AG04449 (cell line): ENCODE results near the gene GPBAR1.

Source experiments
- CTCF ChIA-PET: fragments of 350-600 bp; formaldehyde crosslinking; extraction: SDS; loops from one replicate; lab custom pipeline; 2021; ENCODE audit warnings: antibody characterized with exemption; lab: Yijun Ruan, JAX
- POLR2A ChIA-PET: fragments of 400-600, 350-600 bp; formaldehyde crosslinking; extraction: SDS; loops from one replicate; lab custom pipeline; 2020; ENCODE audit warnings: antibody characterized with exemption, inconsistent platforms; lab: Yijun Ruan, JAX
- DNase-seq: peaks from one replicate; pipeline ENCODE4 v3.0.0-alpha.2; 2010; ENCODE audit warnings: low read depth, low spot score
- H3K4me3 ChIP-seq: 2 replicates; pipeline ENCODE4 v1.5.1; 2011; ENCODE audit warnings: low read depth, mild to moderate bottlenecking, control low read depth, low read length
- TF ChIP-seq, protein P1 (sequence below): IDR thresholded peaks from one replicate; pipeline ENCODE4 v1.5.1; 2011; ENCODE audit warnings: mild to moderate bottlenecking, moderate library complexity, low read length, control low read depth, inconsistent platforms; ENCODE audit not compliant: insufficient read depth; ENCODE audit errors: missing control alignments

The GPBAR1 gene

DNA sequence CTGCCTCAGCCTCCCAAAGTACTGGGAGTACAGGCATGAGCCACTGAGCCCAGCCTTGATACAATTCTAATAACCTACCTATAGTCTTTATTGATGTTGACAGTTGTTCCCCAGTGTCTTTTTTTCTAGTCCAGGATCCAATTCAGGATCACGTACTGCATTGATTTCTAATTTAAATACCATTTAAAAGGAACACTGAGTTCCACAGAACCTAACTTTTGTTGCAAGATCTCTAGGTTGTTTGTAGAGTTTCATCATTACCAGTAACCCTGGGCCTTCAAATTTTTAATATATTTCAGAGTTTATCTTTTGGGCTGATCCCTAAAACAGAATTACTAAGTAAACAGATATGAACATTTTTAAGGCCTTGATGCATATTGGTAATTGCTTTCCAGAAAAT lies 52.5 kb downstream of the GPBAR1 start:
- DNase-seq: no peak
- POLR2A ChIA-PET: no interaction called here
- no peak overlapping the region for H3K4me3 ChIP-seq
- CTCF ChIA-PET: no interaction called here
- TF ChIP-seq, protein P1, sequence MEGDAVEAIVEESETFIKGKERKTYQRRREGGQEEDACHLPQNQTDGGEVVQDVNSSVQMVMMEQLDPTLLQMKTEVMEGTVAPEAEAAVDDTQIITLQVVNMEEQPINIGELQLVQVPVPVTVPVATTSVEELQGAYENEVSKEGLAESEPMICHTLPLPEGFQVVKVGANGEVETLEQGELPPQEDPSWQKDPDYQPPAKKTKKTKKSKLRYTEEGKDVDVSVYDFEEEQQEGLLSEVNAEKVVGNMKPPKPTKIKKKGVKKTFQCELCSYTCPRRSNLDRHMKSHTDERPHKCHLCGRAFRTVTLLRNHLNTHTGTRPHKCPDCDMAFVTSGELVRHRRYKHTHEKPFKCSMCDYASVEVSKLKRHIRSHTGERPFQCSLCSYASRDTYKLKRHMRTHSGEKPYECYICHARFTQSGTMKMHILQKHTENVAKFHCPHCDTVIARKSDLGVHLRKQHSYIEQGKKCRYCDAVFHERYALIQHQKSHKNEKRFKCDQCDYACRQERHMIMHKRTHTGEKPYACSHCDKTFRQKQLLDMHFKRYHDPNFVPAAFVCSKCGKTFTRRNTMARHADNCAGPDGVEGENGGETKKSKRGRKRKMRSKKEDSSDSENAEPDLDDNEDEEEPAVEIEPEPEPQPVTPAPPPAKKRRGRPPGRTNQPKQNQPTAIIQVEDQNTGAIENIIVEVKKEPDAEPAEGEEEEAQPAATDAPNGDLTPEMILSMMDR: no peak
